ENCODE data around the gene IPCEF1. TPM values are rescaled to one million over a fixed set of nuclear protein-coding genes. Genes with fewer than 3 reads are reported as not detected.

Gene IPCEF1
- total and polyA plus RNA-seq, 2 experiments from 2014 or later: not detected

DNA sequence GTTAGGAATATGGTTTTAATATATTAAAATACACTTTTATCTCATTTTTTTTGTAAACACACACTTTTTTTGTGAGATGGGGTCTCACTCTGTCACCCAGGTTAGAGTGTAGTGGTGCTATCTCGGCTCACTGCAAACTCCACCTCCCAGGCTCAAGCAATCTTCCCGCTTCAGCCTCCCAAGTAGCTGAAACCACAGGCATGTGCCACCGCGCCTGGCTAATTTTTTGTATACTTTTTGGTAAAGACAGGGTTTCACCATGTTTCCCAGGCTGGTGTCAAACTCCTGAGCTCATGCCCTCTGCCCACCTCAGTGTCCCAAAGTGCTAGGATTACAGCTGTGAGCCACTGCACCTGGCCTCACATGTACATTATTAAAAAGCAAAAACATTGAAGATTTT, 10.8 kb downstream of the IPCEF1 start:
- Histone ChIP-seq H3K9me3 (ENCODE audit: low read depth) (no peaks in the 10 kb centered on the region), H2AFZ (no peak overlapping the region), H3K9me2 (ENCODE audit: insufficient read depth) (no peaks in the 10 kb centered on the region), H3F3A (ENCODE audit: insufficient read depth) (no peaks in the 10 kb centered on the region), H3K9ac (no peak overlapping the region), H4K20me1 (ENCODE audit: insufficient read depth) (no peaks in the 10 kb centered on the region), H3K27me3 (replicated peaks; ENCODE audit: insufficient read depth) (0 out of 2 replicates have a peak, but pooled peaks cover 9% of the 10 kb centered on the region), H3K4me3 (no peak overlapping the region), H3K4me1 (ENCODE audit: insufficient read depth) (no peaks in the 10 kb centered on the region), H3K36me3 (ENCODE audit: low read depth) (no peaks in the 10 kb centered on the region), H3K27ac (no peak overlapping the region), H3K4me2 (ENCODE audit: unreplicated experiment) (no peak overlapping the region), H3K79me2 (ENCODE audit: insufficient read depth) (no peaks in the 10 kb centered on the region)
- no peak for DNase-seq
- 71 to 83% methylated on average over 4 of the region's 4 CpGs for WGBS, 2 experiments (ENCODE audit: low coverage in 1 of 2, low lambda C conversion rate in 2 of 2, missing lambda C conversion rate in 2 of 2)
- in situ Hi-C loops (cut with MboI): loop anchor here (10.0 kb wide), 1 partner anchor 191 kb away; no protein-coding TSS in a partner anchor
- TF ChIP-seq EZH2 (IDR thresholded peaks at IDR 0.05; ENCODE audit: insufficient read depth, poor library complexity, severe bottlenecking): no peak
- no peak for TF ChIP-seq EZH2phosphoT487 (IDR thresholded peaks at IDR 0.05; ENCODE audit: insufficient read depth, low read depth)

DNA sequence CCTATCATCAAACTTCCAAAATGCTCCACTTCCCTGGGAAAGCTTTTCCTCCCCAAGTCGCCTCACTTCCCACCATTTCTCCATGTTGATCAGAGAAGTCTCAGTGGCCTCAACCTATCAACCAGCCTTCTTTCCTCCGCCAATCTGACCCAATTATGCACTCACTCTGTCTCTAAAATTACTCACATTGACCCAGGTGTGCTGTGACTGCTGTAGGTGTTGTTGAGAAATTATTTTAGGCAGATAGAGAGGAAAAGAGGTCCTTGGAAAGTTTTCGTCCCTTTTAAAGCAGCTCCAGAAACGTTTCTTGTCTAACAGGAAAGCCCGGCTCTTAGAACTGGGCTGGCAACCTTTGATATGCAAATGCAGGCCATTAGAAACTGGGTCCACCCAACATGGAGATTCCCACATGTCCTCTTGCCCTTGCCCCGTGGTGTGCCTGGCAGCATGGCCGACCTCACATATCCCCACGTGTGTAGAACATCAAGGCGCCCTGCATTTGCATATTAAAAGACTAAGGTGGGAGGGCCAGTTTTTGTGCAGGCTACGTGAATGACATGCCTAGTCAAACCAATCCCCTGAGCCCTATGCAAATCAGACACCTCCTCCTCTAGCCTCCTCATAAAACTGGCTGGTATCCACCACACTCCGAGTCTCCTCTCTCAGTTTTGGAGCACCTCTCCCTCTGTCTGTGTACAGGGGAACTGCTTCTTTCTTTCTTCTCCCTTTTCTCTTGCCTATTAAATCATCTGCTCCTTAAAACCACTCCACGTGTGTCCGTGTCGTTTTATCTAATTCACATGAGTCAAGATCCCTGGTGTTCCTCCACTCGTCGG, 12.9 kb downstream of the IPCEF1 start:
- Histone ChIP-seq H3K9me3 (ENCODE audit: low read depth) (no peaks in the 10 kb centered on the region), H3K27ac (no peak overlapping the region), H3K4me3 (no peak overlapping the region), H3K79me2 (ENCODE audit: insufficient read depth) (no peaks in the 10 kb centered on the region), H3K27me3 (replicated peaks; ENCODE audit: insufficient read depth) (0 out of 2 replicates have a peak, but pooled peaks cover 8% of the 10 kb centered on the region), H3K36me3 (ENCODE audit: low read depth) (no peaks in the 10 kb centered on the region), H4K20me1 (ENCODE audit: insufficient read depth) (no peaks in the 10 kb centered on the region), H3K9me2 (ENCODE audit: insufficient read depth) (no peaks in the 10 kb centered on the region), H3K4me2 (ENCODE audit: unreplicated experiment) (peak overlapping the region; percentile 2), H3K4me1 (ENCODE audit: insufficient read depth) (no peaks in the 10 kb centered on the region), H2AFZ (peak overlapping the region; percentile 19), H3K9ac (no peak overlapping the region), H3F3A (ENCODE audit: insufficient read depth) (no peaks in the 10 kb centered on the region)
- in situ Hi-C loops (cut with MboI): loop anchor here (10.0 kb wide), 1 partner anchor 189 kb away; no protein-coding TSS in a partner anchor
- peak; percentile 79 for DNase-seq
- TF ChIP-seq EZH2phosphoT487 (IDR thresholded peaks at IDR 0.05; ENCODE audit: insufficient read depth, low read depth) (no peak), EZH2 (IDR thresholded peaks at IDR 0.05; ENCODE audit: insufficient read depth, poor library complexity, severe bottlenecking) (no peak)
- WGBS, 2 experiments (ENCODE audit: low coverage in 1 of 2, low lambda C conversion rate in 2 of 2, missing lambda C conversion rate in 2 of 2): 23 to 24% methylated on average over 16 of the region's 16 CpGs

- H2AFZ ChIP-seq: no peak overlapping the region
Measured at GRCh38 chr6:154341871-154342270, 14.7 kb downstream of the IPCEF1 start.

GRCh38 chr6:154341336-154341735, 15.3 kb downstream of the IPCEF1 start:
- H2AFZ ChIP-seq: no peak overlapping the region
- no peaks in the 10 kb centered on the region for H3K4me1 ChIP-seq (ENCODE audit: insufficient read depth)
- no peaks in the 10 kb centered on the region for H3F3A ChIP-seq (ENCODE audit: insufficient read depth)
- H4K20me1 ChIP-seq (ENCODE audit: insufficient read depth): no peaks in the 10 kb centered on the region
- TF ChIP-seq EZH2 (IDR thresholded peaks at IDR 0.05; ENCODE audit: insufficient read depth, poor library complexity, severe bottlenecking): no peak
- no peak for TF ChIP-seq EZH2phosphoT487 (IDR thresholded peaks at IDR 0.05; ENCODE audit: insufficient read depth, low read depth)
- H3K36me3 ChIP-seq (ENCODE audit: low read depth): no peaks in the 10 kb centered on the region
- no peak overlapping the region for H3K9ac ChIP-seq
- no peak overlapping the region for H3K27ac ChIP-seq
- no peaks in the 10 kb centered on the region for H3K79me2 ChIP-seq (ENCODE audit: insufficient read depth)
- no peaks in the 10 kb centered on the region for H3K27me3 ChIP-seq (replicated peaks; ENCODE audit: insufficient read depth)
- H3K9me3 ChIP-seq (ENCODE audit: low read depth): no peaks in the 10 kb centered on the region
- in situ Hi-C loops (cut with MboI): loop anchor here (10.0 kb wide), 1 partner anchor 187 kb away; no protein-coding TSS in a partner anchor
- no peak for DNase-seq
- no peak overlapping the region for H3K4me3 ChIP-seq
- 65 to 66% methylated on average over 4 of the region's 4 CpGs for WGBS, 2 experiments (ENCODE audit: low coverage in 1 of 2, low lambda C conversion rate in 2 of 2, missing lambda C conversion rate in 2 of 2)
- no peaks in the 10 kb centered on the region for H3K9me2 ChIP-seq (ENCODE audit: insufficient read depth)
- no peak overlapping the region for H3K4me2 ChIP-seq (ENCODE audit: unreplicated experiment)

More at GRCh38 chr6:154341871-154342270, 14.7 kb downstream of the IPCEF1 start:
- no peak for DNase-seq
- TF ChIP-seq EZH2 (IDR thresholded peaks at IDR 0.05; ENCODE audit: insufficient read depth, poor library complexity, severe bottlenecking): no peak
- TF ChIP-seq EZH2phosphoT487 (IDR thresholded peaks at IDR 0.05; ENCODE audit: insufficient read depth, low read depth): no peak
- no peaks in the 10 kb centered on the region for H3K27me3 ChIP-seq (replicated peaks; ENCODE audit: insufficient read depth)
- no peaks in the 10 kb centered on the region for H3K9me3 ChIP-seq (ENCODE audit: low read depth)
- in situ Hi-C loops (cut with MboI): loop anchor here (10.0 kb wide), 1 partner anchor 187 kb away; no protein-coding TSS in a partner anchor
- no peaks in the 10 kb centered on the region for H3K79me2 ChIP-seq (ENCODE audit: insufficient read depth)
- H4K20me1 ChIP-seq (ENCODE audit: insufficient read depth): no peaks in the 10 kb centered on the region
- no peaks in the 10 kb centered on the region for H3K4me1 ChIP-seq (ENCODE audit: insufficient read depth)
- no peak overlapping the region for H3K27ac ChIP-seq
- H3K4me2 ChIP-seq (ENCODE audit: unreplicated experiment): no peak overlapping the region
- H3K4me3 ChIP-seq: no peak overlapping the region
- H3F3A ChIP-seq (ENCODE audit: insufficient read depth): no peaks in the 10 kb centered on the region
- H3K36me3 ChIP-seq (ENCODE audit: low read depth): no peaks in the 10 kb centered on the region
- no peak overlapping the region for H3K9ac ChIP-seq
- H3K9me2 ChIP-seq (ENCODE audit: insufficient read depth): no peaks in the 10 kb centered on the region
- WGBS, 2 experiments (ENCODE audit: low coverage in 1 of 2, low lambda C conversion rate in 2 of 2, missing lambda C conversion rate in 2 of 2): 72 to 76% methylated on average over 5 of the region's 5 CpGs

All from GM23248 (cell line).